ENCODE measurements around the gene BCKDHB.
"Not testable (repeated sequence)": the region's sequence is repeated elsewhere in the genome, so short reads cannot be mapped to it uniquely, and the experiment has no call there.

BCKDHB gene

GRCh38 chr6:80203283-80203682 is 96.8 kb downstream of the BCKDHB start:
- DNase-seq (ENCODE audit: low spot score) = no peak
- no peak overlapping the region for H3K27ac ChIP-seq
- no peak for TF ChIP-seq CTCF (IDR thresholded peaks at IDR 0.05)
- no peak overlapping the region for H3K4me3 ChIP-seq

GRCh38 chr6:80205404-80205803 is 98.9 kb downstream of the BCKDHB start:
- DNase-seq (ENCODE audit: low spot score) = no peak
- Histone ChIP-seq H3K27ac (peak overlapping the region; percentile 12 to 45), H3K4me3 (no peak overlapping the region)
- TF ChIP-seq CTCF (IDR thresholded peaks at IDR 0.05) = no peak

- H3K27ac ChIP-seq = no peak overlapping the region
- TF ChIP-seq CTCF (IDR thresholded peaks at IDR 0.05) = no peak
- DNase-seq (ENCODE audit: low spot score) = no peak
Measured at GRCh38 chr6:80206758-80207157, 100.3 kb downstream of the BCKDHB start.

GRCh38 chr6:80209430-80209829 is 103.0 kb downstream of the BCKDHB start:
- no peak for DNase-seq (ENCODE audit: low spot score)
- no peak for TF ChIP-seq CTCF (IDR thresholded peaks at IDR 0.05)
- Histone ChIP-seq H3K4me3 (no peak overlapping the region), H3K27ac (no peak overlapping the region)

More at GRCh38 chr6:80206758-80207157, 100.3 kb downstream of the BCKDHB start:
- no peak overlapping the region for H3K4me3 ChIP-seq

GRCh38 chr6:80210618-80211017 is 104.1 kb downstream of the BCKDHB start:
- no peak for DNase-seq (ENCODE audit: low spot score)
- Histone ChIP-seq H3K4me3 (no peak overlapping the region), H3K27ac (no peak overlapping the region)
- no peak for TF ChIP-seq CTCF (IDR thresholded peaks at IDR 0.05)

GRCh38 chr6:80211286-80211685 is 104.8 kb downstream of the BCKDHB start:
- no peak overlapping the region for H3K4me3 ChIP-seq
- no peak for DNase-seq (ENCODE audit: low spot score)
- H3K27ac ChIP-seq = no peak overlapping the region
- no peak for TF ChIP-seq CTCF (IDR thresholded peaks at IDR 0.05)

- not testable (repeated sequence) for H3K4me3 ChIP-seq; H3K27ac ChIP-seq; DNase-seq (ENCODE audit: low spot score)
Measured at GRCh38 chr6:80211890-80212289, 105.4 kb downstream of the BCKDHB start.

All from coronary artery (tissue), 2 donors.